Thoracic aorta (tissue), 2 donors: ENCODE measurements around the gene ZNF248. TPM values are rescaled to one million over a fixed set of nuclear protein-coding genes. Genes with fewer than 3 reads are reported as not detected.

Source experiments
- ATAC-seq: fragments of 150-250 bp; one replicate; pipeline ENCODE4 v1.8.0; 2017; ENCODE audit warnings: low read depth; ENCODE audit not compliant: insufficient number of reproducible peaks, low FRiP score
- DNase-seq: peaks from one replicate; pipeline ENCODE4 v3.0.0-alpha.2; 2020; ENCODE audit warnings: low spot score
- H3K27ac ChIP-seq, 2 donors: fragments of 200-600 bp; sonication (generic); 1 replicate in 1 of 2; 2 replicates in 1 of 2; pipeline ENCODE4 v1.5.1; 2016; ENCODE audit warnings: mild to moderate bottlenecking in 2 of 2, moderate library complexity in 2 of 2
- H3K27me3 ChIP-seq: fragments of 200-600 bp; sonication (generic); replicated peaks from 2 replicates; pipeline ENCODE4 v1.6.0; 2016; ENCODE audit warnings: mild to moderate bottlenecking; ENCODE audit not compliant: insufficient read depth
- H3K36me3 ChIP-seq: fragments of 200-600 bp; sonication (generic); one replicate; pipeline ENCODE4 v1.5.1; 2016
- H3K4me1 ChIP-seq, 2 donors: fragments of 200-600 bp; sonication (generic); 1 replicate in 1 of 2; 2 replicates in 1 of 2; pipeline versions ENCODE4 v1.5.1 to v1.6.0; 2016; ENCODE audit warnings: low read depth in 2 of 2, mild to moderate bottlenecking in 1 of 2; ENCODE audit not compliant: control insufficient read depth in 1 of 2
- H3K4me3 ChIP-seq: fragments of 200-600 bp; sonication (generic); 2 replicates; pipeline ENCODE4 v1.5.1; 2016; ENCODE audit warnings: mild to moderate bottlenecking
- H3K9me3 ChIP-seq: fragments of 200-600 bp; sonication (generic); 2 replicates; pipeline ENCODE4 v1.5.1; 2016
- CTCF ChIP-seq: fragments of 200-600 bp; sonication (generic); IDR thresholded peaks from one replicate; pipeline ENCODE4 v1.5.1; 2019; ENCODE audit warnings: antibody characterized with exemption
- total RNA-seq, 2 donors: library from RNA; depleted of rRNA; stranded (reverse); fragments of >200 nt; gene quantifications; one replicate each; pipeline versions ENCODE4 v1.1.0 to v1.2.3, GENCODE V29; 2016

The ZNF248 gene
- total RNA-seq, 2 donors from 2014 or later: 16.4 to 21.2 TPM

GRCh38 chr10:37812290-37812689 is 45.1 kb downstream of the ZNF248 start:
- DNase-seq: no peak
- no peak for ATAC-seq
- Histone ChIP-seq H3K36me3 (no peaks in the 10 kb centered on the region), H3K27me3 (no peaks in the 10 kb centered on the region), H3K27ac (no peak overlapping the region), H3K4me3 (no peak overlapping the region), H3K9me3 (peaks cover 64% of the 10 kb centered on the region), H3K4me1 (no peaks in the 10 kb centered on the region)
- no peak for TF ChIP-seq CTCF

- H3K36me3 ChIP-seq: peaks cover 3% of the 10 kb centered on the region
- no peak overlapping the region for H3K27ac ChIP-seq
- H3K4me3 ChIP-seq: no peak overlapping the region
- H3K27me3 ChIP-seq: no peaks in the 10 kb centered on the region
- H3K4me1 ChIP-seq: no peaks in the 10 kb centered on the region
- H3K9me3 ChIP-seq: no peaks in the 10 kb centered on the region
- no peak for TF ChIP-seq CTCF
- no peak for ATAC-seq
- DNase-seq: no peak
Measured at GRCh38 chr10:37803269-37803668, 54.1 kb downstream of the ZNF248 start.

- no peak for ATAC-seq
- no peaks in the 10 kb centered on the region for H3K4me1 ChIP-seq
- H3K27ac ChIP-seq: no peak overlapping the region
- no peak for TF ChIP-seq CTCF
- DNase-seq: no peak
- H3K27me3 ChIP-seq: no peaks in the 10 kb centered on the region
- no peak overlapping the region for H3K4me3 ChIP-seq
- peaks cover 6% of the 10 kb centered on the region for H3K36me3 ChIP-seq
- peaks cover 5% of the 10 kb centered on the region for H3K9me3 ChIP-seq
Measured at GRCh38 chr10:37801557-37801956, 55.9 kb downstream of the ZNF248 start.

GRCh38 chr10:37794305-37794976 is 63.0 kb downstream of the ZNF248 start:
- ATAC-seq (no peak), DNase-seq (no peak)
- Histone ChIP-seq H3K4me1 (no peaks in the 10 kb centered on the region), H3K36me3 (peaks cover 3% of the 10 kb centered on the region), H3K4me3 (no peak overlapping the region), H3K9me3 (peaks cover 31% of the 10 kb centered on the region), H3K27me3 (no peaks in the 10 kb centered on the region), H3K27ac (no peak overlapping the region)
- TF ChIP-seq CTCF: no peak

GRCh38 chr10:37789590-37789989 is 67.8 kb downstream of the ZNF248 start:
- Histone ChIP-seq H3K27me3 (no peaks in the 10 kb centered on the region), H3K4me1 (no peaks in the 10 kb centered on the region), H3K27ac (no peak overlapping the region), H3K36me3 (no peaks in the 10 kb centered on the region), H3K9me3 (peaks cover 24% of the 10 kb centered on the region), H3K4me3 (no peak overlapping the region)
- DNase-seq (no peak), ATAC-seq (no peak)
- TF ChIP-seq CTCF: no peak
